HG03520 (cell line): ENCODE measurements around the gene GTSF1L.

Experiments used
- ATAC-seq: cut with Tn5 transposase; IDR thresholded peaks from one replicate; pipeline ENCODE4 v1.9.1; 2021; ENCODE audit warnings: mild to moderate bottlenecking, moderate library complexity; ENCODE audit not compliant: unreplicated experiment

GTSF1L gene

GRCh38 chr20:43746344-43747137 is 19.7 kb upstream of the GTSF1L start:
- no peak for ATAC-seq

GRCh38 chr20:43744966-43745730 is 18.3 kb upstream of the GTSF1L start:
- no peak for ATAC-seq

GRCh38 chr20:43744151-43744611 is 17.4 kb upstream of the GTSF1L start:
- ATAC-seq, result no peak

- ATAC-seq, result no peak
Observed at GRCh38 chr20:43740642-43741041, 13.8 kb upstream of the GTSF1L start.

- no peak for ATAC-seq
Observed at GRCh38 chr20:43739148-43739749, 12.4 kb upstream of the GTSF1L start.

- no peak for ATAC-seq
Observed at GRCh38 chr20:43737925-43738324, 11.1 kb upstream of the GTSF1L start.

GRCh38 chr20:43736588-43737158 is 9.9 kb upstream of the GTSF1L start:
- peak; percentile 69 for ATAC-seq

GRCh38 chr20:43731927-43732326 is 5.1 kb upstream of the GTSF1L start:
- ATAC-seq, result no peak

GRCh38 chr20:43731469-43731868 is 4.7 kb upstream of the GTSF1L start:
- no peak for ATAC-seq

GRCh38 chr20:43728686-43729255 is 2.0 kb upstream of the GTSF1L start:
- no peak for ATAC-seq

- ATAC-seq, result peak; percentile 46
Observed at GRCh38 chr20:43727980-43728590, 1.3 kb upstream of the GTSF1L start.

- no peak for ATAC-seq
Observed at GRCh38 chr20:43726333-43726732, 469 bp downstream of the GTSF1L start.

GRCh38 chr20:43725666-43726065 is 1.1 kb downstream of the GTSF1L start:
- no peak for ATAC-seq

GRCh38 chr20:43724383-43724782 is 2.4 kb downstream of the GTSF1L start:
- ATAC-seq, result no peak

GRCh38 chr20:43723735-43724134 is 3.1 kb downstream of the GTSF1L start:
- no peak for ATAC-seq

GRCh38 chr20:43723186-43723585 is 3.6 kb downstream of the GTSF1L start:
- no peak for ATAC-seq

GRCh38 chr20:43722153-43722505 is 4.7 kb downstream of the GTSF1L start:
- ATAC-seq, result no peak

- no peak for ATAC-seq
Observed at GRCh38 chr20:43721429-43722152, 5.2 kb downstream of the GTSF1L start.

GRCh38 chr20:43721097-43721428 is 5.7 kb downstream of the GTSF1L start:
- ATAC-seq, result no peak

GRCh38 chr20:43720007-43720406 is 6.8 kb downstream of the GTSF1L start:
- no peak for ATAC-seq
